ENCODE data around the gene TSPAN18.

The TSPAN18 gene

DNA sequence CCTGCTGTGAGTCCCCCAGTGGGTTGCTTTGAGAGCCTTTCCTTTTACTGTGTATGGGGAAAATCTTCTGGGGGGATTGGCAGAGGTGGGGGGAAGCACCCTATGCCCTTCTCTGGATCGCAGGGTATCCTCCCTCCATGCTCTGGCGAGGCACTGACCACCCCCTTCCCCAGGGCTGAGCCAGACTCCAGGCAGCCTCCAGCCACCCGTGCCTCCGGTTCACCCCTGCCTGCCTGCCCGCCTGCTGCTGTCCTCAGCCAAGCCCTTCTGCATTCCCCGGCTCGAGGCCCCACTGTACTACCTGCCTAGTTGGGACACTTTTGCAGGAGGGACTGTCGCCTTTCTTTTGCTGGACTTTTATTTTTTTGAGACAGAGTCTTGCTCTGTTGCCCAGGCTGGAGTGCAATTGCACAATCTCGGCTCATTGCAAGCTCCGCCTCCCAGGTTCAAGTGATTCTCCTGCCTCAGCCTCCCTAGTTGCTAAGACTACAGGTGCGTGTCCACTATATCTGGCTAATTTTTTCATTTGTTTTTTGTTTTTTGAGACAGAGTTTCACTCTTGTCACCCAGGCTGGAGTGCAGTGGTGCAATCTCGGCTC is 247.7 kb downstream of the TSPAN18 start:
- no peak for DNase-seq (ENCODE audit: low read depth in 1 of 2, low spot score in 1 of 2)

GRCh38 chr11:44976576-44976975 is 249.8 kb downstream of the TSPAN18 start:
- DNase-seq (ENCODE audit: low read depth in 1 of 2, low spot score in 1 of 2) = no peak

DNA sequence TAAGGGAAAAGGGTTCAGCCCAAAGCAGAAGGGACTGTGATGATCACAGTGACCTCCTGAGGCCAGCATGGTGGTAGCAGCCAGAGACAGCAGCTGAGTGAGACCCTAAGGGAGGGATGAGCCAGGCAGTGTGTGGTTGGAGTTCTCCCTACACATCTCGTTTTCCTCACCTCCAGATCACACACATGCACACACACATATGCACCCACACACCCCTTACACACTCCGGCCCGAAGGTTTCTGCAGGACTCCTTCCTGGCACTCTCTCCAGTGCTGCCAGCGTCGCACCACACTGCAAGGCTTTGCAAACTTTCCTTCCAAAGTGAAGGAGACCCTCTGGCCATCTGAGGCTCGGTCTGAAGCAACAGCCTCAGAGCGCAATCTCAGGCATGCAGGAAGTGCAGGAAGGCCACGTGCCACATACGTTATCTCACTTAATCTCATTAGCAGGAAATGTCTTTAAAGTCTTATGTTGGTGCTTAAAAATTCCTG is 250.8 kb downstream of the TSPAN18 start:
- no peak for DNase-seq (ENCODE audit: low read depth in 1 of 2, low spot score in 1 of 2)

GRCh38 chr11:44978274-44978960 is 251.7 kb downstream of the TSPAN18 start:
- DNase-seq (ENCODE audit: low read depth in 1 of 2, low spot score in 1 of 2) = no peak

DNA sequence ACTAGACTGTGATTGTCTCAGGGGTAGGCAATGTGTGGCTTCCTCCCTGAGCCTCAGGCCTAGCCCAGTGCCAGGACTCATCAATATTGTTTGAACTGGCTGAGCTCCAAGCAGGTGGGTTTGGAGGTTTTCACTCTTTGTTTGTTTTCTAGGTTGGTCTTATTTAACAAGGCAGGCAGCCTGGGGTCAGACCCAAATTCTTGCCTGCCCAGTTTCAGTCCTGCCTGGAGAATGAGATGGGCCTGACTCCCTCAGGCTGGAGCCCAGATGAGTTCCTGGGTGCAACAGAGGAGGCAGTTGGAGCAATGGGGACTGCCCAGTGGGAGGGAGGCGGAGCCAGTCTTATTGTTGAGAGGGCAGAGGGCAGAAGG is 252.2 kb downstream of the TSPAN18 start:
- DNase-seq (ENCODE audit: low read depth in 1 of 2, low spot score in 1 of 2) = no peak

DNA sequence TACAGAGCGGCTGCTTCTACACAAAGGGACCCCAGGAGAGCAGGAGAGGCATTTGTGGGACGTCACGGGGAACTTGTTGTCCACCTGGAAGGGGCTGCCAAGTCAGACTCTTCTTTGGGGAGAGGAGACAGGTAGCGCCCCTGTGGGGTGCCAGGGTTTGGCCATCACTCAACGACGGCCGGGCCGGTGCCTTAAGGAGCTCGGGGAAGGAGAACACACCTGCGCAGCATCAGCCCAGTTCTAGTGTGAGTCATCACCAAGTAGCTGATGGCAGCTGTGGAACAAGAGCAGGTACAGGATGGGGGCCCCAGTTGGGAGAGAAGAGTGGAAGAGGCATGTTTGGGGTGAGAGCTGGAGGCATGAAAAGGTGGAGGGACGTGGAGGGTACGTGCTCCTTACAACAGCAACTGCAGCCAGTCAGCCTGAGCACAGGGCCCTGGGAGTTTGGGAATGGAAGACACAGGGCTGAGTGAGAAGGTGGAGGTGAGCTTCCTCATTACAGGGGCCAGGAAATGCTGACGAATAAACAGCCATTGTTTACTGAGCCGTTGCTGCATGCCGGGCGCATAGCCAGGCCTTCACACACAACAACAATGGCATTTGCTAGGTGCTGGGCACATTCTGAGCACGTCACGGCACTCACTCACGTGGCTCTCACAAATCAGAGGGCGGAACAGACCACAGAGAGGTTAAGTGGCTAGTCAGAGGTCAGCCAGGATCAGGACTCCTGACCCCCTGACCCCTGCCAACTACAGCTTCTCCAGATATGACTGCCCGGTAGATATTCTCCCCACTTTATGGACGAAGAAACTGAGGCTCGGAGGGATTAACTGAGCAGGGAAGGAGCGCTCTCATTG is 253.0 kb downstream of the TSPAN18 start:
- DNase-seq (ENCODE audit: low read depth in 1 of 2, low spot score in 1 of 2) = no peak

DNA sequence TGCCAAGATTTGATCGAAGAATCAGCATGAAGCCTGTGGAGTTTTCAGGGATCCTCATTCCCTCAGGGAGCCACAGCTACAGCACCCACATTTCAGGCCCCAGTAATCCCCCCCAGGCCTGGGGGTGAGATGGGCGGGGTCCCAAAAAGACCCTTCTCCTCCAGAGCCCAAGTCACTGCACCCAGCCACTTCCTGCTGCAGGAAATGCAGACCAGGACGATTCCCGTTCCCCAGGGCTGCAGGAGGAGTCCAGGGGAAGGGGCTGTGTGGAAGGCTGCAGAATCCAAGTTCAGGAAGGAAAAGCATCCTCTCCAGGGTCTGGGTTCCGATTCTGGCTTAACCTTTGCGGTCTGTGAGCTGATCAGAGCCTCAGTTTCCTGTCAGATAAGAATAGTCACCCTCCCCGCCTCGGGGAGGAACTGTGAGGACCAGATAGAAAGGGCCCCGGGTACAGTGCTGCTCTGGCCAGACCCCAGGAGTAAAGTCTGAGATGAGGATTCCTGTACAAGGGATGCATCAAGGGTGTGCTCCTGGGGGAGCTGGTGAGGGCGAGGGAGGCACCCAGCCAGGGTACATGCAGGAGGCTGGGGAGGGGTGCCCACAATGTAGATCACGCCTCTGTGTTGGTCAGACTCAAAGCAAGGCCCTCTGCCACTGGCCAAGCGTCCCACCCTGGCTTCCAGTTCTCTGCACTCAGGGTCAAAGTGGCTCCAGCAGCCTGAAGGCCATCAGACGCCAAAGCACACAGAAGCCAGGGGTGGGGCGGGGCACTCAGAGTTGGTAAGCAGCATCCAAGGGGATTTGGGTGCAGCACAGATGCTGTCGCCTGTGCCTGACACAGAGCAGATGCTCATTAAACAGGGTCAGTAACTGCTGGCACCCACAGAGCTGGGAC is 254.0 kb downstream of the TSPAN18 start:
- DNase-seq (ENCODE audit: low read depth in 1 of 2, low spot score in 1 of 2) = no peak

Measured in stimulated activated CD4-positive, alpha-beta T cell treated with anti-CD3 and anti-CD28 coated beads, Interleukin-15, amount 100 ng/mL, for 1 hour (primary cell).